ENCODE data around the gene FOXO1.

Gene FOXO1

DNA sequence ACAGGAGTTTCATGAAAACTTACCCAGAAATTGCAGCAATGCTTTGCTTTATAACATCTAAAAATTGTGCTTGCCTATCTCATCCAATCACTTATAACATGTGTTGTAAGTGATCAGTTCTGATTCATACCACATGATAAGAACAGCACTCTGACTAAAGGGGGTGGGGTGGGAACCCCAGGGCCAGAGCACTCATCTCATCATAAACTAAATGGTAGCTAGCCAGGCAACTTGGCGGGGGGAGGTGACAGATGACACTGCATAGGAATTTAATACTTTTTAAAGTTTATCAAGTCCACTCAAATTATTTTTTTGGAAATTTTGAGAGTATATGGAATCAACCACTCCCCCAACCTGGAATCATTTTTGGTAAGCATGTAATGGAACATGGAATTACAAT is 42.1 kb downstream of the FOXO1 start:
- no peak overlapping the region for H3K27ac ChIP-seq
- no peak for TF ChIP-seq Cebpa-rat (IDR thresholded peaks at IDR 0.05)
- peaks cover 97% of the 10 kb centered on the region for H4K20me1 ChIP-seq
- H3K4me2 ChIP-seq = no peak overlapping the region
- no peak overlapping the region for H3K4me3 ChIP-seq
- H3K9ac ChIP-seq = no peak overlapping the region
- H3K9me3 ChIP-seq = peaks cover 16% of the 10 kb centered on the region; the same call in 1 of the 2 replicates
- H3K36me3 ChIP-seq = peaks cover 40% of the 10 kb centered on the region
- H3K4me1 ChIP-seq = peaks cover 16% of the 10 kb centered on the region
- no peaks in the 10 kb centered on the region for H3K27me3 ChIP-seq

DNA sequence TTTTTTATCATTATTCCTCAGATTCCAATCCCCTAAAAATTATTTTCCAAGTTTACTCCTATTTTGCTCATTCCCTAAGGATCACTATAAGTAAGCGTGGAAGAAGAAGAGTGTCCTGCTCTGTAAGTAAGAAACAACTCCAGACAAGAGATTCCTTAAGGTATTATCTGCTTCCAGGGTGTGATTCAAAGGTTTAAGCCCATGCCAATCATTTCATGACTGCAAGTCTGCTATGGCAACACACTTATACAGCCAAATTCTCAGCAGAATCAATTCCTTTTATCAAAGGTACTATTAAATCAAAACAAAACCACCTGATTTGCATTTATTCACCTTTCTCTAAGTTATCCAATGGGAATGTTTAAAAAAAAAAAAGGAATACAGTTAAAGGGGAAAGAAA is 43.7 kb downstream of the FOXO1 start:
- H3K4me3 ChIP-seq = no peak overlapping the region
- H3K36me3 ChIP-seq = peaks cover 41% of the 10 kb centered on the region
- H3K9me3 ChIP-seq = peaks cover 16% of the 10 kb centered on the region; the same call in 1 of the 2 replicates
- peaks cover 97% of the 10 kb centered on the region for H4K20me1 ChIP-seq
- H3K27me3 ChIP-seq = no peaks in the 10 kb centered on the region
- peaks cover 16% of the 10 kb centered on the region for H3K4me1 ChIP-seq
- no peak for TF ChIP-seq Cebpa-rat (IDR thresholded peaks at IDR 0.05)
- no peak overlapping the region for H3K4me2 ChIP-seq
- H3K9ac ChIP-seq = no peak overlapping the region
- no peak overlapping the region for H3K27ac ChIP-seq

DNA sequence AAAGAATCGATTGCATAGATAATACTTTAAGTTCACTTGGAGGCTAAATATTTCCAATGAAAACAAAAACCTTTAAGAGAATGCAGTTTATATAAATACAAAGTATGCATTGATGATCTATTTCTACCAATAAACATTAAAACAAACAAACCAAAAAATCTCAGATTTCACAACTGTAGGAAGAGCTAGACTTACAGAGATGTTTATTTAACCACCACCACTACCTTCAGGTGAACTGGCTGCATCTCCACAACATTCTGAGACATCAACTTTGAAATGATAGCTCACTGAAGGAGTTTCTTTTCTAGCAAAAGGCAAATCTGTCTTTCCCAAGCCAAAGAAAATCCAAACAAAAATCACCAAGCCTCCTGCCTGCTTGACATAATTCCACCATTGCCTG is 44.2 kb downstream of the FOXO1 start:
- Histone ChIP-seq H4K20me1 (peaks cover 97% of the 10 kb centered on the region), H3K36me3 (peaks cover 35% of the 10 kb centered on the region), H3K9me3 (peaks cover 16% of the 10 kb centered on the region; the same call in 1 of the 2 replicates), H3K27ac (no peak overlapping the region), H3K4me2 (no peak overlapping the region), H3K27me3 (no peaks in the 10 kb centered on the region), H3K4me3 (no peak overlapping the region), H3K4me1 (peaks cover 11% of the 10 kb centered on the region), H3K9ac (no peak overlapping the region)
- no peak for TF ChIP-seq Cebpa-rat (IDR thresholded peaks at IDR 0.05)

DNA sequence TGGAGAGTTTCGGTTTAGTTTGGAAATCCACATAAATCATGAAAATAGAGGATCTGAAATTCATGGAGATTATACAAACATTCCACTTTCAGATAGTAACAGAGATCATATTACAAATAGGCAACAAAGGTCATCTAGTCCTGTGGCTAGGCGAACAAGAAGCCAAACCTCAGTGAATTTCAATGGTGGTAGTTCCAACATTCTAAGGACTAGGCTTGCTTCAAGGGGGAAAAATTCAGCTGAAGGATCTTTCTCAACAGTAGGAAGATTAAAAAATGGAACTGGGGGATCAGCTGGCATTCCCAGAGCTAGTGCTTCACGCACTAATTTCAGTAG is 47.0 kb downstream of the FOXO1 start:
- peaks cover 44% of the 10 kb centered on the region for H3K36me3 ChIP-seq
- peaks cover 16% of the 10 kb centered on the region; the same call in 1 of the 2 replicates for H3K9me3 ChIP-seq
- H3K27me3 ChIP-seq = no peaks in the 10 kb centered on the region
- peaks cover 97% of the 10 kb centered on the region for H4K20me1 ChIP-seq
- H3K4me1 ChIP-seq = peaks cover 23% of the 10 kb centered on the region
- no peak for TF ChIP-seq Cebpa-rat (IDR thresholded peaks at IDR 0.05)
- H3K4me2 ChIP-seq = no peak overlapping the region
- H3K4me3 ChIP-seq = no peak overlapping the region
- H3K9ac ChIP-seq = no peak overlapping the region
- H3K27ac ChIP-seq = no peak overlapping the region

DNA sequence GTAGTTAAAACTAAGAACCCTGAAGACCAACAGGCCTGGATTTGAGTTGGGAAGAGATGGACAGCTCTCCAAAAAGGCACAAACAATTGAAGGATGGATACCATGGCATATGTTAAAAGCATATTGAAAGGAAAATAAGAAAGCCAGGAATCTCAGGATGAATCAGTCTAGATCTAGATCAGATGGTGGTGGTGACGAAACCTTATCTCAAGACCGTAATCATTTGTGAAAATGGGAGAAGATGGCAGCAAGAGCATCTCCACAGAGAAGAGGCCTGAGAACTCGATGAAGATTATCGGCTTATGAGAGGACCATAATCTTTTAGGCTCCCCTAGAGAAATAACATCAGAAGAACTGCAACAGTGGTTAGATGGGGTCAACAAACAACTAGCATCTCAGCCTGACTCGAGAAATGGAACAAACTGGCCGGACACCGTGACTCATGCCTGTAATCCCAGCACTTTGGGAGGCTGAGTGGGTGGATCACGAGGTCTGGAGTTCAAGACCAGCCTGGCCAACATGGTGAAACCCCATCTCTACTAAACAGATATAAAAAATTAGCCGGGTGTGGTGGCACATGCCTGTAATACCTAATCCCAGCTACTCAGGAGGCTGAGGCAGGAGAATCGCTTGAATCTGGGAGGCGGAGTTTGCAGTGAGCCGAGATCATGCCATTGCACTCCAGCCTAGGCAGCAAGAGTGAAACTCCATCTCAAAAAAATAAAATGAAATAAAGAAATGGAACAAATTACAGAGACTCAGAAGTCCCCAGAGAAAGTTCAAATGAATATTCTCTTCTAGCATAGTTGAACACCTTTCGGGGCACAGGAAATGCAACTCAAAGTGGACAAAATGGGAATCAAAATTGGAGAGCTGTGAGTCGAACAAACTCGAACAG is 47.6 kb downstream of the FOXO1 start:
- Histone ChIP-seq H3K9me3 (peaks cover 16% of the 10 kb centered on the region; the same call in 1 of the 2 replicates), H3K4me2 (no peak overlapping the region), H3K4me1 (peaks cover 29% of the 10 kb centered on the region), H3K4me3 (no peak overlapping the region), H3K27ac (no peak overlapping the region), H3K36me3 (peaks cover 46% of the 10 kb centered on the region), H4K20me1 (peaks cover 97% of the 10 kb centered on the region), H3K9ac (no peak overlapping the region), H3K27me3 (no peaks in the 10 kb centered on the region)
- no peak for TF ChIP-seq Cebpa-rat (IDR thresholded peaks at IDR 0.05)

DNA sequence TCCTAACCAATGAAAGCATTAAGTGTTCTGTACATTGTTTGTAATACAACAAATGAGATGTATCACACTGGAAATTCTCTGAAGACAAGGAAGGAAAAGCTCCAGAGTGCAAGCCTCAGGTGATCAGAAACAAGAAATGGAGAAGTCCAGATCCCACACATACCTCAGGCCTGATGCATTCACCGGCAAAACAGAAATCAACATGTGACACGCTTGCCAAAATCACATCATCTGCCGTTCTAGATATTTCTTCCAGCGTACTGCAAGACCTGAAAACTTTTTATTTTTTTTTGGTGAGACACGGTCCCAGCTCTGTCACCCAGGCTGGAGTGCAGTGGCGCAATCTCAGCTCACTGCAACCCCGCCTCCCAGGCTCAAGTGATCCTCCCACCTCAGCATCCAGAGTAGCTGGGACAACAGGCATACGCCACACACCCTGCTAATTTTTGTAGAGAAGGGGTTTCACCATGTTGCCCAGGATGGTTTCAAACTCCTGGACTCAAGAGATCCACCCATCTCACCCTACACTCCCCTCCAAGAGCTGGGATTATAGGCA is 48.6 kb downstream of the FOXO1 start:
- Histone ChIP-seq H3K27ac (no peak overlapping the region), H3K4me1 (peaks cover 38% of the 10 kb centered on the region), H3K4me2 (no peak overlapping the region), H4K20me1 (peaks cover 97% of the 10 kb centered on the region), H3K9ac (no peak overlapping the region), H3K36me3 (peaks cover 46% of the 10 kb centered on the region), H3K4me3 (no peak overlapping the region), H3K9me3 (peaks cover 16% of the 10 kb centered on the region; the same call in 1 of the 2 replicates), H3K27me3 (no peaks in the 10 kb centered on the region)
- TF ChIP-seq Cebpa-rat (IDR thresholded peaks at IDR 0.05) = no peak

DNA sequence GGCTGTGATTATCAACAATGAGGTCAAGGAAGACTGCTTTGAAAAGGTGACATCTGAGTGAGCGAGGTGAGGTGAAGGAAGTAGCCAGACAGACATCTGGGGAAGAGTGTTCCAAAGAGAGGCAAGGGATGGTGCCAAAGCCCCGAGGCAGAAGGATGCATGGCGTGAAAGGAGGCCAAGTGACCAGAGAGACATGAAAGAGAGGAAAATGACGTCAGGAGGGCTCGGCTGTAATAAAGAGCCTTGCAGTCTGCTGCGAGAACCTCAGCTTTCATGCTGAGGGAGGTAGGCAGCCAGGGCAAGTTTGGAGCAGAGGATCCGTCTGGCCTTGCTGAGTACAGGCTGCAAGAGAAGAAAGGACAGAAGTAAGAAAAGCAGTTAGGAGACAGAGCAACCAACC is 50.8 kb downstream of the FOXO1 start:
- H3K9ac ChIP-seq = no peak overlapping the region
- H3K36me3 ChIP-seq = peaks cover 52% of the 10 kb centered on the region
- no peak overlapping the region for H3K4me3 ChIP-seq
- 0 out of 2 replicates have a peak overlapping the region, but pooled peaks have one; percentile 16 for H3K27ac ChIP-seq
- TF ChIP-seq Cebpa-rat (IDR thresholded peaks at IDR 0.05) = no peak
- H4K20me1 ChIP-seq = peaks cover 100% of the 10 kb centered on the region
- peaks cover 54% of the 10 kb centered on the region for H3K4me1 ChIP-seq
- H3K9me3 ChIP-seq = peaks cover 9% of the 10 kb centered on the region; the same call in 1 of the 2 replicates
- peak overlapping the region; percentile 87; the same call in 1 of the 2 replicates for H3K4me2 ChIP-seq
- H3K27me3 ChIP-seq = no peaks in the 10 kb centered on the region

DNA sequence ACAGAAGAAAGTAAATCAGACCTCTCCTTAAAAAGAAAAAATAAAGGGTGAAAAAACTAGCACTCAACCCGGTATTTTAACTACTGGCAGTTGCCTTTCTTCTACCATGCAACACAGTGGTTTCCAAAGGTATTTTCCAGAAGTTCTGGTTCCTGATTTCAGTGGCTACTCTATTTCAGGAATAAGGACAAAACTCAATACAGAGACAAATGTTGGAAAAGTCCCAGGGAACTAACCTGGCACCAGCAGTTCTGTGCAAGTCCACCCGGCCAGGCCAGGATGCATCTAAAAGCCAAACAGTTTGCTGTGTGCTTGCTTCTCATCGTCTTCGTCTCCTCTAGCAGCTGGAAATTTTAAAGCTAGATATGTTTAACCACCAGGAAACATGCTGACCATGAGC is 52.5 kb downstream of the FOXO1 start:
- TF ChIP-seq Cebpa-rat (IDR thresholded peaks at IDR 0.05) = no peak
- Histone ChIP-seq H3K27ac (peak overlapping the region; percentile 33), H3K9me3 (peaks cover 8% of the 10 kb centered on the region; the same call in 1 of the 2 replicates), H3K4me3 (peak overlapping the region; percentile 21; the same call in 1 of the 2 replicates), H3K36me3 (peaks cover 48% of the 10 kb centered on the region), H3K4me2 (peak overlapping the region; percentile 87), H3K9ac (peak overlapping the region; percentile 48; the same call in 1 of the 2 replicates), H3K27me3 (no peaks in the 10 kb centered on the region), H4K20me1 (peaks cover 100% of the 10 kb centered on the region), H3K4me1 (peaks cover 54% of the 10 kb centered on the region)

DNA sequence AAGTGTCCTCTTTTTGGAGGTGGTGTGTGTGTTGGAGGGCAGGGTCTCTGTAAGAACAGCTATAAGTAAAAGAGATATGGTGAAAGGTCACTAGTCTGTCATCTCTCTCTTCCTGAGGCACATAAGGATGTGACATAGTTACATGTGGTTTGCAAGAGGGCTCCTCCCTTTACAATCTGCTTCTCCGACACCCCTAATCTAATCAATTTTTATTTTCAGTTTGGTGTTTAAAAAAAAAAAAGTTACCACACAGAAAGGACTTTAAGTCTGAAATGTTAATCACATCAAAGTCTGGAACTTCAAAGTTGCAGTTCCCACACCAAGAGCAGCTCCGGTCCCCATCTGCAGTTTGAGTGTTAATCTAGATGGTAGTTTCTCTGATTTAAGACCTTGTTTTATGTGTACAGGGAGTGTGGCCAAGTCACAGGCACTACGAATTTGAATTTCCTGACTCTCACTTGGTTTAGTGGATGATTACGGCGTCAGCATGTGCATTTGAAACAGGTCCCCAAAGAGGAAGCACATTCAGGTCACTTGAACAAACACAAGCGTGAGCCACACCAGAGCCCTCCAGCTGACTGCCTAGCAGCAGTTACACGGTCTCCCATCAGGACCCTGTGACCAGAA is 53.1 kb downstream of the FOXO1 start:
- Histone ChIP-seq H3K36me3 (peaks cover 46% of the 10 kb centered on the region), H3K4me1 (peaks cover 54% of the 10 kb centered on the region), H3K9me3 (peaks cover 14% of the 10 kb centered on the region), H3K4me3 (peak overlapping the region; percentile 21; the same call in 1 of the 2 replicates), H4K20me1 (peaks cover 100% of the 10 kb centered on the region), H3K27me3 (no peaks in the 10 kb centered on the region), H3K4me2 (peak overlapping the region; percentile 87), H3K27ac (peak overlapping the region; percentile 33), H3K9ac (peak overlapping the region; percentile 48; the same call in 1 of the 2 replicates)
- no peak for TF ChIP-seq Cebpa-rat (IDR thresholded peaks at IDR 0.05)

Data from BLaER1 (cell line).